Right lobe of liver (tissue), 4 donors: ENCODE results near the gene VAC14.
"Not testable (repeated sequence)": the region's sequence is repeated elsewhere in the genome, so short reads cannot be mapped to it uniquely, and the experiment has no call there.

Experiments used
- CTCF ChIP-seq, 4 donors: fragments of 200-600 bp in 3 of 4; fragments of 450-650 bp in 1 of 4; IDR thresholded peaks; one replicate each; pipeline versions ENCODE4 v1.5.1 to v1.8.0; 2016 to 2022; ENCODE audit warnings: antibody characterized with exemption in 4 of 4, mild to moderate bottlenecking in 2 of 4
- POLR2A ChIP-seq: fragments of 450-650 bp; IDR thresholded peaks from one replicate; pipeline ENCODE4 v1.6.1; 2017; ENCODE audit warnings: antibody characterized with exemption, mild to moderate bottlenecking
- donor health status: DM: no; HTN: no; CAD: no.
- donor health status: DM: no; HTN: no; CAD: no.
- donor health status: DM: no; HTN: yes; CAD: no.

- not testable (repeated sequence) for TF ChIP-seq CTCF (IDR thresholded peaks at IDR 0.05); POLR2A
Observed at GRCh38 chr16:70822734-70823133, 21.8 kb upstream of the VAC14 start.
